DND-41 (cell line): ENCODE results near the gene GBP3.
A peak's percentile ranks its signal among the peaks of the same experiment; 100 is the strongest.

ENCODE experiments used
- ATAC-seq: fragments of 200-7000 bp; cut with Tn5 transposase; 3 replicates; pipeline ENCODE4 v1.9.1; 2021; ENCODE audit warnings: low read depth; ENCODE audit not compliant: insufficient read depth
- DNase-seq: peaks from one replicate; pipeline ENCODE4 v3.0.0-alpha.2; 2020
- H2AFZ ChIP-seq: 2 replicates; pipeline ENCODE4 v1.6.0; 2012; ENCODE audit warnings: low read depth, low read length
- H3K27ac ChIP-seq: 2 replicates; pipeline ENCODE4 v1.5.1; 2012; ENCODE audit warnings: low read length, inconsistent platforms
- H3K27me3 ChIP-seq: fragments of 200-600 bp; sonication (generic); 2 replicates; pipeline ENCODE4 v1.6.0; 2012; ENCODE audit warnings: low read length, mild to moderate bottlenecking, inconsistent platforms; ENCODE audit not compliant: insufficient read depth, poor library complexity
- H3K36me3 ChIP-seq: 2 replicates; pipeline ENCODE4 v1.5.1; 2012; ENCODE audit warnings: low read length, inconsistent platforms; ENCODE audit not compliant: insufficient read depth
- H3K4me1 ChIP-seq: 2 replicates; pipeline ENCODE4 v1.5.1; 2012; ENCODE audit warnings: mild to moderate bottlenecking, low read length; ENCODE audit not compliant: insufficient read depth
- H3K4me2 ChIP-seq: 2 replicates; pipeline ENCODE4 v1.6.0; 2012; ENCODE audit warnings: mild to moderate bottlenecking, moderate library complexity, low read length, inconsistent platforms; ENCODE audit not compliant: insufficient read depth
- H3K4me3 ChIP-seq, 2 experiments: fragments of 200-600 bp in 1 of 2; shearing (Covaris generic) in 1 of 2; 2 replicates each; pipeline ENCODE4 v1.5.1; 2012 to 2016; ENCODE audit warnings: inconsistent platforms in 2 of 2, low read length in 2 of 2, mild to moderate bottlenecking in 2 of 2, low read depth in 1 of 2, moderate library complexity in 1 of 2
- H3K79me2 ChIP-seq: 2 replicates; pipeline ENCODE4 v1.6.0; 2012; ENCODE audit warnings: low read length, inconsistent platforms; ENCODE audit not compliant: insufficient read depth
- H3K9ac ChIP-seq: 2 replicates; pipeline ENCODE4 v1.6.0; 2012; ENCODE audit warnings: low read depth, mild to moderate bottlenecking, inconsistent platforms, low read length, moderate library complexity
- H3K9me3 ChIP-seq: 2 replicates; pipeline ENCODE4 v1.5.1; 2012; ENCODE audit warnings: low read length, moderate library complexity, mild to moderate bottlenecking, inconsistent platforms; ENCODE audit not compliant: insufficient read depth, severe bottlenecking
- H4K20me1 ChIP-seq: 2 replicates; pipeline ENCODE4 v1.6.0; 2012; ENCODE audit warnings: low read length; ENCODE audit not compliant: insufficient read depth
- CTCF ChIP-seq: IDR thresholded peaks from 2 replicates; pipeline ENCODE4 v1.5.1; 2012; ENCODE audit warnings: borderline replicate concordance, low read length, moderate library complexity, mild to moderate bottlenecking; ENCODE audit not compliant: poor library complexity, severe bottlenecking; ENCODE audit errors: extremely low read depth
- EZH2 ChIP-seq: IDR thresholded peaks from 3 replicates; pipeline ENCODE4 v1.6.1; 2012; ENCODE audit warnings: borderline replicate concordance, low read depth, mild to moderate bottlenecking, moderate library complexity, low read length, inconsistent platforms; ENCODE audit not compliant: severe bottlenecking

The GBP3 gene

DNA sequence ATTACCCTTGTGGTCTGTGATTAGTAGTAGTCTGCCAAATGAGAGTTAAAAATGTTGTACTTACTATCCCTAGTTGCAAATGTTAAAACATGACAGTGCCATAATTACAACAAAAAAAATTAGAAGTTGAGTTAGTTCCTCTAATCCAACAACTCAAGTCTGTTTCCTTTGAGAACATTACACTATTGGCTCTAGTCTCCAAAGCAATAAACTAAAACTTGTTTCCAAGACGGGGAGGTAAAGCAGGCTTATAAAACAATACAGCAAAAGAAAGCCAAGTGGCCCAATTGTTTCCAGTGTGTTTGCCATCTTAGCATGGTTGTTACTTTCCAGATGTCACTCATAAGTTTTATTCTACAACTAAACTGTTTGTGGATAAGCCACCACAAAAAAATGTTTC, 41.8 kb downstream of the GBP3 start:
- no peak overlapping the region for H3K9ac ChIP-seq
- ATAC-seq = no peak
- H3K27me3 ChIP-seq = no peaks in the 10 kb centered on the region
- H3K27ac ChIP-seq = no peak overlapping the region
- peaks cover 89% of the 10 kb centered on the region for H3K79me2 ChIP-seq
- peaks cover 59% of the 10 kb centered on the region for H3K36me3 ChIP-seq
- no peak overlapping the region for H3K4me2 ChIP-seq
- peaks cover 41% of the 10 kb centered on the region for H3K4me1 ChIP-seq
- no peaks in the 10 kb centered on the region for H3K9me3 ChIP-seq
- no peak for TF ChIP-seq EZH2
- TF ChIP-seq CTCF = no peak
- peaks cover 7% of the 10 kb centered on the region; the same call in 1 of the 2 replicates for H4K20me1 ChIP-seq
- H2AFZ ChIP-seq = no peak overlapping the region
- DNase-seq = no peak
- no peak overlapping the region for H3K4me3 ChIP-seq

DNA sequence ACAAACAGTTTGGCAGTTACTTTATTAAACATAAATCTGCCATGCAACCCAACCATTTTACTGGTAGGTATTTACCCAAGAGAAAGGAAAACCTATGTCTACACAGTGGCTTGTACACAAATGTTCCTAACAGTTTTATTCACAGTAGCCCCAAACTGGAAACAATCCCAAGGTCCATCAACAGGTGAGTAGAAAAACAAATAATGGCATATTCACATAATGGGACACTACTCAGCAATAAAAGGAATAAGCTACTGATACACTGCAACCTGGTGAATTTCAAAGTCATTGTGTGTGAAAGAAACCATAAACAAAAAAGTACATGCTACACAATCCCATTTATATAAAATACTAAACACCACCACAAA, 42.9 kb downstream of the GBP3 start:
- H3K79me2 ChIP-seq = peaks cover 85% of the 10 kb centered on the region
- H3K36me3 ChIP-seq = peaks cover 51% of the 10 kb centered on the region
- no peak for ATAC-seq

GRCh38 chr1:88979054-88979748, 43.5 kb downstream of the GBP3 start:
- ATAC-seq (no peak), DNase-seq (no peak)
- TF ChIP-seq CTCF (no peak), EZH2 (no peak)
- Histone ChIP-seq H3K9me3 (no peaks in the 10 kb centered on the region), H3K27me3 (no peaks in the 10 kb centered on the region), H2AFZ (no peak overlapping the region), H3K36me3 (peaks cover 51% of the 10 kb centered on the region), H3K79me2 (peaks cover 84% of the 10 kb centered on the region), H3K4me3 (no peak overlapping the region), H3K9ac (no peak overlapping the region), H4K20me1 (peaks cover 7% of the 10 kb centered on the region; the same call in 1 of the 2 replicates), H3K4me1 (peaks cover 25% of the 10 kb centered on the region), H3K27ac (0 out of 2 replicates have a peak overlapping the region, but pooled peaks have one; percentile 6), H3K4me2 (no peak overlapping the region)

More for the DNA sequence above, 42.9 kb downstream of the GBP3 start:
- Histone ChIP-seq H3K4me2 (no peak overlapping the region), H3K4me3 (no peak overlapping the region), H3K27ac (0 out of 2 replicates have a peak overlapping the region, but pooled peaks have one; percentile 6), H3K9ac (no peak overlapping the region), H3K9me3 (no peaks in the 10 kb centered on the region), H4K20me1 (peaks cover 7% of the 10 kb centered on the region; the same call in 1 of the 2 replicates), H2AFZ (no peak overlapping the region), H3K27me3 (no peaks in the 10 kb centered on the region), H3K4me1 (peaks cover 30% of the 10 kb centered on the region)
- DNase-seq = no peak
- TF ChIP-seq CTCF (no peak), EZH2 (no peak)
